HG02759 (cell line): Measurements from ENCODE around the gene RAD51B.

Experiments
- ATAC-seq: cut with Tn5 transposase; IDR thresholded peaks from one replicate; pipeline ENCODE4 v1.9.1; 2021; ENCODE audit warnings: mild to moderate bottlenecking, moderate library complexity; ENCODE audit not compliant: unreplicated experiment

RAD51B gene

DNA sequence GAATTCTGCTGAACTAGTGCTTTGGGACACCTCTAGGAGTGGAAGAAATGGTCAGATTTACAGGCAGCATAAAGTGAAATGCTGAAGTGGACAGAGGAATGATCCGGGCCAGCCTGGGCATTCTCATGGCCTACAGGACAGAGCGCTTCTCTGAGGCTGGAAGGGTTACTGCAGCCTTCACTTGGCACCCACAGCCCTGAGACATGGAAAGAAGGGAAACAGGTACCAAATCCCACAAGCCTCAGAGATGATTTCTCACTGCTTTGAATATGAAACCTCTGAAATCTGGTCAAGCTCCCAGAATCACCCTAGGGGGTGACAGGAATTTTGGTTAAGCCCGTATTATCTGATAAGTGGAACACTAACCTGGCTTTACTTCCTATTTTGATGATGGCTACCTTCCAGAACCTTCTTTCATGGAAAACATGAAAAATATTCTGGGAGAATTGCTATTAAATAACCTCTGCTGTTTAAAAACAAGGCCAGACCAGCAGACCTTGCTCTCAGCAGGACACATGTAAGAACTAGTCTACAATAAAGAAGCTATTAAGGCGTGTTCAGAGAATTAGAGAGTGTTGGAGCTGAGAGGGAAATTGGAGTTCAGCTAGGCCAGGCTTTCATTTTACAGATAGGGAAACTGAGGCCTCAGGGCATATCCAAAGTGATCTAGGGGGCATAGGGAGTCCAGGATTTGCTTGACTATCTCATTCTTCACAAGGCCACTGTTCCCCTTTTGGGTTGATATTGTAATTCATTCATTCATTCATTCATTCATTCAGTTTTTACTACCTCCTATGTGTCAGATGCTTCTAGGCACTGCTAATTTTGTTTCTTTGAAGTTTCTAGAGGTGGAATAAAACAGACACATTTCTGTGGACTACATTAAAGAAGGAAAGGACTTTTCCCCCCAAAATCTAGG, 691.8 kb downstream of the RAD51B start:
- ATAC-seq: no peak

DNA sequence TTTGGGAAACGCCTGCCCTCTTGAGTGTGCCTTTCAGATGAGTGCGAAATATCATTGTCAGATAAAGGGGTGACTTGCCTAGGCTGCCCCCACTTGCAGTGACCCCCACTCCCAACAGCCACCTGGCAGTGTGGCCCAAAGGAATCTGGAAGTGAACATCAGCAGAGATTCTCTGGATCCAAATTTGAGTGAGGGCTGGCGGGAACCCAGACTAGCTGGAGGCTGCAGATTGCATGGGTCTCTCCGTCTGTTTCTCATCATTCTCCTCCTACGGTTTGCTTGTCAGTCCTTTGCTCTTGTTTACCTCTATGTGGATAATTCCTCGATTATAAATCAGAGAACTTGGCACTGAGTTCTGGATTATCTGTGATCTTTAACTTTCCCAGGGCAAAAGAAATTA, 692.5 kb downstream of the RAD51B start:
- ATAC-seq: no peak

DNA sequence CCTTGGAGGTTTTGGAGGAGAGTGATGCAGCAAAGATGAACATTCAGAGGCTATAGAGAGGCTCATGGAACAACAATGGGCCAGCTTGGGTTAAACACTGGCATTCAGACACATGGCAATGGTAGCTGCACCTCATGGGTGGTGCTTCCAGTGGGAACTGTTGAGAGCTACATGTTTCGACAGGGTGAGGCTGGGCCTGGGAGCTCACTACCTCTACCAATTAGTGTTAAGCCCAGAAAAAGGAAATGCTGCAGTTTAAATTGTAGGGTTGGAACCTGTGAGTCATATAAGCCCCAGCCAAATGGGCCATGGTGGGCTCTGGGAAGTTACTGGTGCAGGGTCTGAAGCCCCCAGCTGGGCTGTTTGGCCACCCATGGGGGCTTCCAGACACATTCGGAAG, 693.6 kb downstream of the RAD51B start:
- peak; percentile 25 for ATAC-seq

DNA sequence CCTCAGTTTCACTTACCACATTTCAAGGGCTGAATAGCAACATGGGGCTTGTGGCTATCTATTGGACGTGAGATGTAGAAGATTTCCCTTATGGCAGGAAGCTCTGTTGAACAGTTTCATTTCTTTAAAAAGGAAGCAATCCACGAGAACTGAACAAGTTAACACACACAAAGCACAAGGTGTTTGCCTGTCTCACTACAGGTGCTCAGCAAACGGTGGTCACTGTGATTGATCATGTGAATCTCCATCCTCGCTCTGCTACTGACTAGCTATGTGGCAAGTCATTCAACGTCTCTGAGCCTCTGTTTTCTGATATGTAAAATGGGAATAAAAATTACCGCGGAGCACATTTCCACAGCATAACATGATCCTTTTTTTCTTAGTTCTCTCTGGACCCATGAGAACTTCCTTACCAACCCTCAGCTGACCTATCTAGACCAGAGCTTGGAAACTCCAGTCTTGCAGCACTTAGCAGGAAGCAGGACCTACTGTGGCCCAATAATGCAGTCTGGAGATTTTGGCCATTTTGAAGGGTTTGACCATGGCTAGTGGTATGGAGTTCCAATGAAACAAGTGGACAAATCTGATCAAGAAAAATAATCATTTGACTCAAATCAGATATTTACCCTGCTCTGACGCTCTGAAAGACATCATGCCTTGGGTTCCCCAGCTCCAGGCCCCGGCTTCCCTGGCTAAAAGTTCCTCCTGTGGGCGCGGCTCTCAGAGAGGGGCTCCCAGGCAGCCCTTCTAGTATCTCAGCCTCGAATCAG, 694.4 kb downstream of the RAD51B start:
- peak; percentile 80 for ATAC-seq

DNA sequence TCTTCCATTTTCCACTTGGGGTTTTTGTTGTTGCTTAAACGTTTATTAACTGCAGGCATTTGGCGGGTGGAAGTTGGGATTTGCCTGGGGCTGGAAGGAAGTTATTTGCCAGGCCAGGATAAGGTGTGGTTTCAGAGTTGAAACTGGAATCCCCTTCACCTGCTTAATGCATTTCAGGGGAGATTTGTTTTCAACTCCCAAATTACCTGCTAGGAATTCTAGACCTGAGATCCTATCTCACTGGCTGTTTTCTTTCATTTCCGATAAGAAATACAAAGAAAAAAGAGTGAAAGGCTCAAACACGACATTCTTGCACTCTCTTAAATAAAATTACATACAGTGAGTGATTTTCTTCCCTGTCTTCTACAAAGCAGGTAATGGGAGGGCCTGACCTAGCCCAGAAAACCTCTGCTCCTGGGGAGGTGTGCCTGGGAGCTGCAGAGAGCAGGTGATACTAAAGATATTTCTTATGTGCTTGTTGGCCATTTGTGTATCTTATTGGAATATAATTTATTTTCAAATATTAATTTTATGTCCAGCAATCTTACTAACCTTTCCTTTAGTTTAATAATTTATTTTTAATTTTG, 695.1 kb downstream of the RAD51B start:
- ATAC-seq: no peak

DNA sequence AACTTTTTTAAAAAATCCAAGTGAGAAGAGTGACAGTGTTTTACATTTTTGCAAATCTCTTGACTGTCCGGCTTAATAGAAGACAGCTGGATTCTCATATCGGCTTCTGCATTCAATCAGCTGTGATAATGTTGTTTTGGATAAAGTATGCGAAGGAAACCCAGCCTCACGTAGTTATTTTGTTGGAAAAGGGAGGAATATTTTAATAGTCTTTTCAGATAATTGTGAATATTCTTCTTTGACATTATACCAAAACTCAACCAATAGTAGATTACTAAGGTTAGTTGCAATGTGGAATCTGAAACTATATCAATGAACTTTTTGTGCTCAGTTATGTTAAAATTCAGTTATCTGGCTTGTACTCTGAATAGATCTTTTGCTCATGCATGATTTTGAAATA, 696.8 kb downstream of the RAD51B start:
- no peak for ATAC-seq

DNA sequence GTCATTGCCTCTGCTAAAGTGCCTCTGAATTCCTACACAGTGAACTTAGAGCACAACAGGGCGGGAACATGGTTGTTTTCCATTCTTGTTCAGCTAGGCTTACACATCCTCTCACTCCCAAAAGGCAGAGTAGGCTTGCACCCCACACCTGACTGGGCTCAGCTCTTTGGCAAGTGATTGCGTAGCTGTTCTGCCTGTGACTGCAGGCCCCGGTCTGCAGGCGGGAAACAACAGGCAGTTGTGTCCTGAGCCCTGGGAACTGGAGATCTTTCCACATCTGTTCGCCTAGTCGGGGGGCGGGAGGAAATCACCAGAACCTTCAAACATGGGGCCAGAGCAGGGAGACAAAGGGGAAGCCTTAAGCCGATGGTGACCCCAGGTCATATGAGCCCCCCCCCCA, 698.6 kb downstream of the RAD51B start:
- no peak for ATAC-seq

DNA sequence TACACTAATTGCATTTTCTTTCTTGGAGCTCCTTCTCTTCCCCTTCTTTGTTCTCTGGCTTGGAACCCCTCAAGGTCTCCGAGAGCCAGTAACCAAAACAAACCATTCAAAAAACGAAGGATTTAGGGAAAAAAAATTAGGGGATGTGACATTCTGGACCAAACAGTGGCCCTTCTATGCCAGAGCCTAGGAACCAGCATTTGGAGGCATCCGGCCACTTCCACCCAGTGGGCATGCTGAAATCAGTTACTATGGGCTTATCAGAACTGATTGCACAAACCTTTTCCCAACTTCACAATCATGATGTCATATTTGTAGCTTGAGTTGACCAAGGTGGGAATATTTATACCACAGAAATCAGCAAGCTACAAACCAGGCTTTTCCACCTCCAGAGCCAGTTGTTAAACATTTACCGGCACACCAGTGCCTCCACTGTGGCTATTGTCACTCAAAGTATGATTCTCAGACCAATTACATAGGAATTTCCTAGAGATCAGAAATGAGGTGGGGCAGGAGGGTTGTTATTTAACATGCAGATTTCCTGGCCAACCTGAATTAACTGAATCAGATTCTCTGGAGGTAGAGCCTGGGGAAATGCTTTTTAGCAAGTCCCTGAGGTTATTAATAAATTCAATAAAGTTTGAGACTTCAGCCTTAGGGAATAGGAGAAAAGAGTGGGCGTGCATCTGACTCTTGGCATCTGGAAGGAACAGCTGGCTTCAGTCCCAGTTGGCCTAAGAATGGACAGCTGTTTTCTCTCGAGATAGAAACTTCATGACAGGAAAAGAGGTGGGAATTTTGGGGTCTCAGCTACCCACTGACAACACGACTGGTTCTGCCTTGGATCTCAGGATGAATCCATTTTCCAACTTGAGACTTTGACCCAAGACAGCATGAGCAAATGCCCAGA, 699.4 kb downstream of the RAD51B start:
- no peak for ATAC-seq

DNA sequence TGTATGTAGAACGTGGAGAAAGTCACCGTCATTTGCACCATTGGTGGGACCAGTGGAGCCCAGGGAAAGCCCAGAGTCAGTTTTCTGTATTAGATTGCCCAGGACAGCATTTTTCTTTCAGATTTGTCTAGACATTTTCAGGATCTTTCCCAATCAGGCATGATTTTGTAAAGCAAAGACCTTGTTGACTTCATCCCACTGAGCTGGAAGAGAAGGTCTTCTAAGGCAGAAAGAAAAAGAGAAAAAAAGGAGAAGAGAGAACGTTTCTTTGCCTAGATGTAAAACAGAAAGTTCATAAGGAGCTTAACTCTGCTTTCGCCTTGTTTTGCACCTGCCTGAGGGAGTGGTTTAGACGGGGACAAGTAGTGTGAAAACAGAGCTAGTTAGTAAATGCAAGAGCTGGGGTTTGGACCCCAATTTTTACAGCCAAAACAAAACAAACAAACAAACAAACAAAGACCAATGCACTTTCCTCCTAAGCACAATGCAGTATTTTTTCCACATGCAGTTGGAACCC, 700.1 kb downstream of the RAD51B start:
- no peak for ATAC-seq

DNA sequence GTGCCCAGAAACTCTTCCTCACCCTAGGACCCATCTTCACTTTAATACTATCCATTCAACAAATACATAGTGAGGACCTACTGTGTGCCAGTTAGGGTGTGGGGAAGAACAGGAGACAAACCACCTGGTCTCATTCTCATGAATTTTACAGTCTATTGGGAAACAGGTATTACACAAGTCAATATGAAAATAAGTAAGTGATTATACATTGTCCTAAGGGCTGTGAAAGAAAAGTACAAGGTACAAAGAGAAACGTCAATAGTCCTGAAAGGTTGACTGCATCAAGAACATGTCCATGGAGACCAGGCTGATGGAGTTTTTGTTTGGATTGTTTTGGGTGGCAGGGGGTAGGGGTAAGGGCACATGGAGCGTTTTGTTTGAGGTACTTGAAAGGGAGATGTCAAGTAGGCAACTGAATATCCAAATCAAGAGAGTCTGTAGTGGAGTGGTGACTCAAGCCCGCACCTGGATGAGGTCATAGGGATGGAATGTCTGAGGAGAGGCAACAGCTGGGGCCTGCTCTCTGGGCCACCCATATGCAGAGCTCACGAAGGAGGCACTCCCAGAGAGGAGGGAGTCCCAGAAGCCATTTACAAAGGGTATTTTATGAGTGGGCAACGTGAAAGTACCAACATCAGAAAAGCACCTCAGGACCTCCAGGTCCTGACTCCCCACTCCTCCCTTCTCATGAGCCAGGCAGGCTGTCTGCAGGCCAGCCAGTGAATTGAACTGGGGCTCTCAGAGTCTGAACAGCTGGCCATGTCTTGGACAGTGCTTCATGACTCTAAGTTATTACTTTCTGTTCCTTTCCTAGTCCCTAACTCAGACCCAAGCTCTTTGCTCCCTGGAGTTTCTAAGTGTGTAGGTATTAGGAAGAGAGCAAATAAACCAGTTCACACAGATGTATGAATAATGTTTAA, 701.3 kb downstream of the RAD51B start:
- ATAC-seq: no peak

DNA sequence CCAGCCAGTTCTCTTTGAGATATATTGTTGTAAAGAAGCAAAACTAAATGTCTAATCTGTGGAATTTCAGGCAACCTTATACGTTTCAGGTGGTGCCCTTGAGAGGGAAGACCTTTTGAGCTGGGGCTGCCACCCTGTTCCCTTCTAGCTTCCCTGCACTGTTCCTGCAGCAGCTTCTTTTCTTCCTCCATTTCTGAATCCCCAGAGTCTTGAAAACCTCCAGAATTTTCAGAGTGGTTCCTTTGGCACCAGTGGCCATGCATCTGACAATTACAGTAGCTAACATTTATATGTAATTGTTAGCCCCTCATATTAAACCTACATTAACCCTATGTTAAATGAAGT, 702.0 kb downstream of the RAD51B start:
- ATAC-seq: no peak

DNA sequence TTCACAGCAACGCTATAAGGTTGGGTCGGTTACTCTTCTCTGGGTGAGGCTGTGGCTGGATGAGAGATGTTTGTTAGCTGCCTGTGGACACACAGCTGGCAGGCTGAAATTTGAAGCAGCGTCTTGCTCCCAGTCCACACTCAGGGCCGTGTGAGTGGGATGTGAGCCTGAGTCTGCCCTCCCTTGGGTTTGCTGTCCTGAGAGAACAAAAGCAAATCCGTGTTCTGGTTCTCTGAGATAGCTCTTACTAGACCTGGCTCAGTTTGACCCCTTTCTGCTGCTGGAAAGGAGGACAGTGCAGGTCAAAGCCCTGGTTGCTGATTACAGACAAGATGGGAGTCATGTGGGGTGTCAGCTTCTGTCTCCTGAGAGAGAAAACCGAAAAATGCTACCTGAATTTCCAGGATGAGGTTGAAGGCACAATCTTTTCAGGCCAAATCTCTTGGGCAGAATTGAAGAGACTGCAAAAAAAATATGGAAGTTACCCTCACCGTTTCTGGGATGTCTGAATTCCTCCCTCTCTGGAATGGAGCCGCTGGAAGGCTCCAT, 702.5 kb downstream of the RAD51B start:
- no peak for ATAC-seq

DNA sequence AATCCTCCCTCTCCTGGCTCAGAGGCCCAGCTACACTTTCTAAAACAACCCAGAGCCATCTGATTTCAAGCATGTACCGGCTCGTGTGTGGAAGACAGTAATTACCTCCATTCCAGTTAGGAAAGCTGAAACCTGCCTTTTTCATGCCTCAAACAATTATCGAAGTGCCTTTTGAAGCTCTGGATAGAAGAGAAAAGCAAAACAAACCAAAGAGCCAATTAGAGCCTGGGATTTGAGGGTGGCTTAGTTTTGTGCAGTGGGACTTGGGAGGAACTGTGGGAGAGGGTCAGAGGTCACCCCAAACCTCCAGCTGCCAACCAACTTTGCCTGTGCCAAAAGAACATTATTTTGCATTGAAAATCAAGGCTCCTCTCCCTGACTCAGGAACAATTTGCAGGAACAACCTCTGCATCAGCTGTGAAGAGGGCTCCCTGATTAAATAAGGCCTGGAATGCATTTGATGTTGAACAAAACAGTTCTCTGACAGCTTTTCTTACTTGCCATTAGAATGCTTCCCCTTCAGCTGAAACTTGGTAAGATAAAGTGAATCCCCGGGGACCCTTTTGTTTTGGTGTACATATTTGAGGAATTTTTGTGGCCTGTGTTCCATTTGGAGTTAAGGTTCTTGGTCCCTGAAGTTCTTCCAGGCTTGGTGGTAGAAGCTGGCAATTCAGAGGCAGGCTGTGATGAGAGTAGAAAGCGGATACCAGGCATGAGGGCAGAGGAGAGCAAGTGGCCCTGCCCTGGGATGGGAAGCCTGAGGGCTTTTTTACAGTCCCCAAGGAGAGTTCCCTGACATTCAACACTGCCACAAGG, 703.1 kb downstream of the RAD51B start:
- no peak for ATAC-seq

DNA sequence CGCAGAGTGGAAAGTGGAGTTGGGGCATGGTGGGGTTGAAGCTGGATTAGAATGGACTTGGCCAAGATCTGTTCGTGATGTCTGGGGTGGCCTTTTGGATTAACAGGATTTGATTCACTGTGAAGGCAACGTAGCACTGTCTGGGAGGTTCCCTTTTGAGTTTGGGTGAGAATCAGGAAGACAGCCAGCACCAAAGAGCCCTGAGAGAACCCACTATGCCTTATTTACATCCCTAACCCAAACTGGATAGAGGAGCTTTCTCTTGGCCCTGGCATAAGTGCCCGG, 703.7 kb downstream of the RAD51B start:
- ATAC-seq: no peak

DNA sequence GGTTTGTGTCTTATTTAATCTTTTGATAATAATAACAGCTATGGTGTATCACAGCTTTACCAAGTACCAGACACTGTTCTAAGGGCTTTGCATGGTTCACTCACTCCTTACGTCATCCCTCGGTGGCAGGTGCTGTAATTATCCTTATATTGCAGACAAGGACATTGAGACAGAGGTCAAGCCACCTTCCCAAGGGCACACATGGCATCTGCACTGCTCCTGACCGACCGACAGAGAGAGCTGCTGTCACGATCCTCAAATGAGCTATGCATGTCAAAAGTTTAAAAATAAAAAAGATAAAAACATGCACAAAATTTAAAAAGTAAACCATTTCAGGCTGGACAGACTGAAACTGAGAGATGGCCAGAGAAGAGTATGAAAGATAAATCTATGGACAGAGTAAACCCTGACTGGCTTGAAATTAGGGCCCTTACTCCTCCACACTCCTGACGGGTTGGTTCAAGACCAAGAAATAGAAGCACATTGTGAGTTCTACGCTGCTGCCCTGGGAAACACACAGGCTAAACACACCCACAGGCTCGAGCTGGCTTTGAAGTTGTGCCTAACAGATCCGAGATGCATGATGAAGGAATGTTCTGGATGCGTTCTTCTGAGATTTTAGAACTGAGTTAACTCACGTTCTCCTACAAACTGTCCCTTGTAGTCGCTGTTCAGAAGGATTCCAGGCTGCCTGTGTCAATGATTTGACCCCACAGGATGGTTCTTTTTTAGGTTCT, 704.6 kb downstream of the RAD51B start:
- ATAC-seq: no peak

DNA sequence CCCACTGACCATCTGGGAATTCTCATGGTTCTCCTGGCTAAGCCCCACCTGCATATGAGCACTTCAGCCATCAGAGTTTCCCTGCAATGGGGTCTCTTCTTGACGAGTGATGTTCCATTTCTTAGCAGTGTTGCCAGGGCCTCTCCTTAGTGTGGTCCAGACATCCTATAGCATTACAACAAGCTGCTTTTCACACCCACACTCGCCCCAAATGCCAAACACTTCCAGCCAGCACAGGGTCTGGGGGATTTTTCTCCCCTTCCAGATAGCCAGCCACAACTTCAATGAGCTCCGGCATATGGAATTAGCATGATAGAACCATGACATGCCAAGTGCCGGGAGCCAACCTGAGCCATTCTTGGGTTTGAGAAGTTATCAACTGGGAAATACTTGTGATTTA, 705.9 kb downstream of the RAD51B start:
- no peak for ATAC-seq

DNA sequence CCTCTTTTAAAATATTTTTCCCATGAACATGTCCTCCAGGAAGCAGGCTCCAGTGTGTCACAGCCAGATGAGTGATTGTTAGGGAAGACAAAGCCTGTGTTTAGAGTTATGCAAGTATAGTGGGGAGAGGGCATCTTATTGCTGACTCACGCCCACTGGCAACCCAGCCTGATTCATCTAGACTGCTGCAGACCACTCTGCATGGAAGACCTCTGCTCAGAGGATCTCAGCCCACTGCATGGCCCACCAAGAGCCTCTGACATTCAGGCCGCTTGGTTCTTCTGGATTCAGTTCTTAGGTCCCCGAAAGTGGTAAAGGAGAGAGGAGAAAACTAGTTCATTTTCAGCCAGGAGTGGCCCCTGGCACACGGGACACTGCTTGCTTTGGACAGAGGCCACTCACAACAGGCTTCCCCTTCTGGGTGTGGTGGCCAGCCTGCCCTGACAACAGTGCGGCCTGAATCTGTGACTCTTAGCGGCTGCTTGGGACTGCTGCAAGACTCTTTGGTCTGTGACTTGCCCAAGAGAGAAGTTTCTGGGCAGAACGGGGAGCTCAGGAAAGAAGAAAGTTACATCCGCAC, 707.0 kb downstream of the RAD51B start:
- ATAC-seq: no peak
